Retinal pigment epithelial cell (primary cell): ENCODE measurements around the gene CELA3A.

Experiments
- DNase-seq: peaks from one replicate; pipeline ENCODE4 v3.0.0-alpha.2; 2010; ENCODE audit warnings: low read depth
- H3K4me3 ChIP-seq: 2 replicates; pipeline ENCODE4 v1.5.1; 2011; ENCODE audit warnings: mild to moderate bottlenecking, low read length, control low read depth, moderate library complexity
- CTCF ChIP-seq: conservative IDR thresholded peaks from 2 replicates; pipeline ENCODE4 v1.5.1; 2011; ENCODE audit warnings: low read depth, low read length, control low read depth, inconsistent platforms

Gene CELA3A, protein sequence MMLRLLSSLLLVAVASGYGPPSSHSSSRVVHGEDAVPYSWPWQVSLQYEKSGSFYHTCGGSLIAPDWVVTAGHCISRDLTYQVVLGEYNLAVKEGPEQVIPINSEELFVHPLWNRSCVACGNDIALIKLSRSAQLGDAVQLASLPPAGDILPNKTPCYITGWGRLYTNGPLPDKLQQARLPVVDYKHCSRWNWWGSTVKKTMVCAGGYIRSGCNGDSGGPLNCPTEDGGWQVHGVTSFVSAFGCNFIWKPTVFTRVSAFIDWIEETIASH

DNA sequence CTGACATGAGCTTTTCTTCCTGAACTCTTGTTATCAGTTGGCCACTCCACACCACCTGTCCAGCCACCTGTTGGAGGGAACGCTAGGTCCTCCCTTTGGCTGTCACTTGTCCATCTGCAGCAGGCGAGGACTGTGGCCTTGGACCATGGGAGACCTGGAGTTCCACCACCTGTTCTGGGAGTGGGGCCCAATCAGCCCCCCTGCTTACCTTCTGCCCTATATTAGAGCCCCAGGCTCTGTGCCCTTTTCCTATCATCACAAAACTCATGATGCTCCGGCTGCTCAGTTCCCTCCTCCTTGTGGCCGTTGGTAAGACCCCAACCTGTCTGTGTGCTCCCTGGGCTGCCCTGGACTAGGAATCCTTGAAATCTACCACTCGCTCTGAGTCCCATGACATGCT lies at the start of gene CELA3A:
TSS of gene CELA3A (plus strand) at position 249 of the 400 bp plus-strand sequence. CDS start at position 267, 18 bp downstream.
- no peak for TF ChIP-seq CTCF
- H3K4me3 ChIP-seq = no peak within 1 kb of the TSS
- DNase-seq = no peak

DNA sequence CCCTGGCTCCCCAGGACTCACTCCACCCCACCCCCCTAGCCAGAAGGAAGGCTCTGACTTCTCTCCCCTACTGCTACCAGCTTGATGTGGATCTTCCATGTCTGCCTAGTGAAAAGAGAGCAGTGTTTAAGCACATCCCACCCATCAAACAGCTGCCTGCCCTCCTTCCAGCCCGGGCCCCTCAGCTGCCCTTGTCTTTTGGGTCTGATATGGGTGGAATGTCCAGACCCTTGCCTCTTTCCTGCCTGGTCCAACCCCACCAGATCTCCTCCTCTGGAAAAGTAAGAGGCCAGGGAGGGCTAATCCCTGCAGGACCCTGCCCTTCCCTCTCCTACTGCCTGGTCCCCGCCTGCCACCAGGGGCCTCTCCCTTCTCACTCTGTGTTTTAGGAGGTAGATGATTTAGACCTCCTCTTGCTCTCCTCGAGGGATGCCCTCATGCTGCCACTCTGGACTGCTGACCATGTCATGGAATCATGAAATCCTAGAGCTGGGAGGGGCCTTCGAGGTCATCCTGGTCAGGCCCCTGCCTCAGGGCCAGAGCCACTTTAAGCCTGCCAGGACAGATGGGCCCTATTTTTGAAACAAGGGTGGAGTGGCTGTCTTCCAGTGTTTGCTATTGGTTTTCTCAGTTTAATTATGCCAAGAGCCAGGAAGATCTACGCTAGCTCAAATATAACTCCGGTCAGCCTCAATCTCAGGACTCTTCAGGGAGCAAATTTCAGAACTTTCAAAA lies 48.5 kb upstream of the CELA3A start:
- TF ChIP-seq CTCF = peak; percentile 25
- H3K4me3 ChIP-seq = no peak overlapping the region
- no peak for DNase-seq

DNA sequence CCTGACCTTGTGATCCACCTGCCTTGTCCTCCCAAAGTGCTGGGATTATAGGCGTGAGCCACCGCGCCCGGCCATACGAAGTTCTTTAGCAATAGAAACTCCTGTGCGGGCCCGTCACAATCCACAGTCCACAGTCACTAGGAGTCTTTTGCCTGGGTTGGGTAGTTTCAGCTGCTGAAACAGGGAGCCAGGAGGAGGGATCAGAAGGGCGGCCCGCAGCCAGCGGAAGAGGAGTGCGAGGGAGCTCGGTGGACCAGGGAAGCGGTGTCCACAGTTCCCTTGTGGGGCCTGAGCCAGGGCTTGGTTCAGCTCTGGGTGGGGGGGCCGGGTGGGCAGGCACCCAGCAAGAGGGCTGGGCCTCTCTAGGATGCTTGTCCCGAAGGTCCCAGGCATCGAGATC lies 46.4 kb upstream of the CELA3A start:
- H3K4me3 ChIP-seq = no peak overlapping the region
- no peak for TF ChIP-seq CTCF
- no peak for DNase-seq

GRCh38 chr1:21955501-21956281 lies 45.8 kb upstream of the CELA3A start:
- no peak for TF ChIP-seq CTCF
- no peak overlapping the region for H3K4me3 ChIP-seq
- DNase-seq = no peak

- TF ChIP-seq CTCF = no peak
- DNase-seq = peak; percentile 90
- H3K4me3 ChIP-seq = no peak overlapping the region
Observed at GRCh38 chr1:21956720-21957552, 44.5 kb upstream of the CELA3A start.

- no peak for TF ChIP-seq CTCF
- no peak overlapping the region for H3K4me3 ChIP-seq
- DNase-seq = no peak
Observed at GRCh38 chr1:21961337-21961736, 40.1 kb upstream of the CELA3A start.
